Right hindlimb (tissue), 1 donor: ENCODE measurements around the gene KAT6B.
"Not testable (repeated sequence)": the region's sequence is repeated elsewhere in the genome, so short reads cannot be mapped to it uniquely, and the experiment has no call there.

Source experiments
- DNase-seq: peaks from one replicate; pipeline ENCODE4 v3.0.0-alpha.2; 2018

The KAT6B gene

GRCh38 chr10:74863551-74863950 lies 37.2 kb downstream of the KAT6B start:
- no peak for DNase-seq

DNA sequence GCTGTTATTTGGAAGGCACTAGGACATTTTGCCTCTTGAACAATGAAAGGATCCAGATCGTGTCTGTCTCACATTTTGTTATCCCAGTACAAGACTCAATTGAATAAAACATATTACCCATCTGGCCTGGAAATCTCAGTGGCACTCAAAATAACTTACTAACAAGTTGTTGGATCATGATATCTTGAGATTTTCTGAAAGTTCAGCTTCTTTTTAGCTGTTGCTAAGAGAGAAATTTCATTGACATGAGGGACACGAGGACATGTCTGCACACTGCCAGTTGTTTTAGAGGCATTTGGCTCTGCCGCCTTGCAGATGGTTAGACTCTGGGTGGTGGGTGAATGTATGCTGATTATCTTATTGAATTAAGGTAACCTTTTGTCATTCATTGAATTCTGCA lies 41.0 kb downstream of the KAT6B start:
- no peak for DNase-seq

GRCh38 chr10:74868392-74868977 lies 42.1 kb downstream of the KAT6B start:
- DNase-seq: no peak

- DNase-seq: no peak
Measured at GRCh38 chr10:74869635-74870034, 43.2 kb downstream of the KAT6B start.

GRCh38 chr10:74870191-74870590 lies 43.8 kb downstream of the KAT6B start:
- no peak for DNase-seq

GRCh38 chr10:74871595-74872382 lies 45.4 kb downstream of the KAT6B start:
- DNase-seq: no peak

GRCh38 chr10:74873803-74874454 lies 47.5 kb downstream of the KAT6B start:
- no peak for DNase-seq

- no peak for DNase-seq
Measured at GRCh38 chr10:74874649-74875048, 48.2 kb downstream of the KAT6B start.

DNA sequence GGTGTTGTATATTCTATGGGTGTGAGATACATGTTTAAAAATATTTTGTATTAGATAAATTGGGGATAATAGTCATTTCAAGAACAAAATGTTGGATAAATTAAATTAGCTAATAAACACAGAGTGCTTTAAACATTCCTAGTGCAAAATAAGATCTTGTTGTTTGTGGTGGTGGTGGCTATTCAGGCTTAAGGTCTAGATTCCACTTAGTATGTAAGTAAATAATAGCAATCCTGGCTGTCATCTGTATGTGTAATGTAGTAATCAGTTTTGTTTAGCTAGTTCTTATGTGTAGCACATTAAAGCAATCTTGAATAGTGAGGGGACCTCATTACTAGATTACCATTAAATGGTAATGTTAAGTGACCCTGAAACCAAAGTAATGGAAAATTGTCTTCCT lies 48.7 kb downstream of the KAT6B start:
- no peak for DNase-seq

DNA sequence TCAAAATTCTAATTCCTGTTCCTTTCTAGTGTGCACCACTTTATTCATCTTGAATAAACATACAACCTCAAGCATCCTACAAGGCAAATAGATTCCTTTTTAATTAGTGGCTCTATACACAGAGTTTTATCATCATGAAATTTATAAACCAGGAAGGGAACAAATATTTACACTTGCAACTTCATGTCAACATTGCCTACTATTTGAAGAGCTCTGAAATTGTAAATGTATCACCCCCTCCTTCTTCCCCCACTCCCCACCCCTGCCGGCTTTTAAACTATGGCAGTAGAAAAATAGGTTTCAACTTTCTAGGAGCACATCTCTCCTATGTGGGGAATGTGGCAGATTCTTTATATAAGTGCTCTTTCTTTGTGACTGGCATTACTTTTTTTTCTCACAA lies 49.6 kb downstream of the KAT6B start:
- no peak for DNase-seq

- DNase-seq: not testable (repeated sequence)
Measured at GRCh38 chr10:74877054-74877453, 50.7 kb downstream of the KAT6B start.

GRCh38 chr10:74877898-74878297 lies 51.5 kb downstream of the KAT6B start:
- no peak for DNase-seq

GRCh38 chr10:74880041-74880440 lies 53.6 kb downstream of the KAT6B start:
- DNase-seq: no peak

DNA sequence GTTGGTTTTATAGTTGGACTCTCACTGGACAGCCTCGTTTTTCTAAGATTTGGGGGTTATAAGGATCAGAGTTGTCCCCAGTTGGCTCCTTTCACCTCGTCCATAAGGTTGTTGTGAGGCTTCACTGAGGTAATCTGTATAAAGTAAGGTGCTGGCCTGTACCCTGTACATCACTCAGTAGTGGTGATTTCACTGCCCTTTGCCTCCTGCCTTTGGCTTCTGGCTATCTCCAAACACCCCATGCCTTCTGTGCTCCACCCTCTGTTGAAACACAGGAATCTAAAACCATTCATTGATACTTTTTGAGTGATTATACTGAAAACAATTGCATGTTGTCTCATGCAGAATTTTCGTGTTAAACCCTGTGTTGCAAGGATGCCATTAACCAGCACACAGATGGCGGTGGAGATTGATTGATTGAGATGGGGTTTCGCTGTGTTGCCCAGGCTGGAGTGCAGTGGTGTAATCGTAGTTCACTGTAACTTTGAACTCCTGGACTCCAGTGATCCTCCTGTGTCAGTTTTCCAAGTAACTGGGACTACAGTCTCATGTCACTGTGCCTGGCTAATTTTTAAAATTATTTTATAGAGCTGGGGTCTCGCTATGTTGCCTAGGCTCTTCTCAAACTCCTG lies 55.0 kb downstream of the KAT6B start:
- no peak for DNase-seq

DNA sequence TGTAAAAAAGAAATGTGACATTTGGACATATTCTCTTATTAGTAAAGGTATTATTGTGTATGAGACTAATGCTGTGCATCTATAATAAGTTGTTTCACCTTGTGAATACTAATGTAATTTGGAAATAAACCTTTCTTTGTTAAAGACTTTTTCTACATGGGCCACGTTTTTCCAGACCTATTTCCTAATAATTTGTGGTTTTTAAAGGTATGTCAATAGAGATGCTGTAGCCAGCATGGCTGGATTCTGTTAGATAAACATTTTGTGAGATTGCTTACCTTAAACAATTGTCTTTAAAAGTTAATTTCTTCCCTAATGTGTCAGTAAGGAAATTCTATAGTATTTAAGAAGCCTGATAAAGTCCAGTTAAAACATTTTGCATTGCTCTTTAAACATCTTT lies 56.0 kb downstream of the KAT6B start:
- DNase-seq: no peak

DNA sequence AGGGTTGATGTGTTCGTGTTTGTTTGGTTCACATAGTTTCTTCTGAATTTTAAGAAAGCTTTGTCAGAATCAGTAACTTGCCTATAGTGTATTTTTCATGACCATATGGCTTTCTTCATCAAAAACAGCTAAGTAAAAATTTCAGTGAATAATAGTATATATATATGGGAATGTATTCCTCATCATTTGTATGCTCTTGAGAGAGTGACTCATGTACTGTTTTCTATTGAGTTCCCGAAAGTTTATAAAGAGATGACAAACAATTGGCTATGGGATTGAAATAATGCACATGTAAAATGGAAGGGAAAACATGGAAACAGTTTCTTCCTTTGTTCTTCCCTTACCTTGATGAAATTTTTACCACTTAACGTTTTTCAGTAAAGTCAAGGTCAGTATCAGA lies 56.4 kb downstream of the KAT6B start:
- DNase-seq: no peak

- DNase-seq: no peak
Measured at GRCh38 chr10:74883428-74883827, 57.0 kb downstream of the KAT6B start.

DNA sequence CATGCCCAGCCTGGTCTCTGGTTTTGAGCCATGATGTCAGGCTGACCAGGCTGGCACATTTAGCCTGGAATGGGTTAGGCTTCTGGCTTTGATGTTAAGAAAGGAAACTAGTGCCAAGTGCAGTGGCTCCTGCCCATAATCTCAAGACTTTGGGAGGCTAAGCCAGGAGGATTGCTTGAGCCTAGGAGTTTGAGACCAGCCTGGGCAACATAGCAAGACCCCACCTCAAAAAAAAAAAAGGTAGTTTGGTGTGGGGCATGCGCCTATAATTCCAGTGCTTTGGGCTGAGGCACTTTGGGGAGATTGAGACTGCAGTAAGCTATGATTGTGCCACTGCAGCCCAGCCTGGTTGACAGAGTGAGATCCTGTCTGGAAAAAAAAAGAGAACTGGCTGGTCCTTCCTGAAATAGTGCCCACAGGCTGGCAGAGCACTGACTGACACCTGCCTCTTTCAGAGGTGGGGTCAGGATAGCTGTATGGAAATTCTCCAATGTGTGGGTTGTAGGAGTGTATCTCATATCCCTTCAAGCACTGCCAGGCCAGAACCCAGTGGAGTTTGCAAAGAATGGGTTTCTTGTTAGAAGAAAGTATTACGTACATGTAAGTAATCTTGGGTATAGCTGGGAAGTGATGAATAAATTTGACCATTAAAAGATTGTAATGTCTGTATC lies 61.3 kb downstream of the KAT6B start:
- no peak for DNase-seq

GRCh38 chr10:74888962-74889661 lies 62.7 kb downstream of the KAT6B start:
- DNase-seq: no peak

DNA sequence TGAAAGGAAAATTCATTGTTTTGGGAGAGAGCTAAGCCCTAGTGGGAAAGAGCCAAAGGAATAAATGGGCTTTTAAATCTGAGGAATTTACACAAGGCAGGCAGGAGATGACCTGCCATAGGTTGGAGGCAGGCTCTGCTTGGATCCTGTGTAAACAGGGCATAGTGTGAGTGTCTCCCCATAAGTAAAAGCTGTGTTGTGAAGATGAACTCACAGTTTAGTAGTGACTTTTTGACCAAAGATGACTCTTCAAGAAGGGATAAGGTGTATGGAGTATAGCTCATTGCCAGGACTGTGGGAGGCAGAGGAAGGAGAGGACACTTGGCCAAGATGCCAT lies 63.2 kb downstream of the KAT6B start:
- no peak for DNase-seq

- no peak for DNase-seq
Measured at GRCh38 chr10:74890460-74890859, 64.1 kb downstream of the KAT6B start.

GRCh38 chr10:74891053-74891452 lies 64.7 kb downstream of the KAT6B start:
- no peak for DNase-seq

DNA sequence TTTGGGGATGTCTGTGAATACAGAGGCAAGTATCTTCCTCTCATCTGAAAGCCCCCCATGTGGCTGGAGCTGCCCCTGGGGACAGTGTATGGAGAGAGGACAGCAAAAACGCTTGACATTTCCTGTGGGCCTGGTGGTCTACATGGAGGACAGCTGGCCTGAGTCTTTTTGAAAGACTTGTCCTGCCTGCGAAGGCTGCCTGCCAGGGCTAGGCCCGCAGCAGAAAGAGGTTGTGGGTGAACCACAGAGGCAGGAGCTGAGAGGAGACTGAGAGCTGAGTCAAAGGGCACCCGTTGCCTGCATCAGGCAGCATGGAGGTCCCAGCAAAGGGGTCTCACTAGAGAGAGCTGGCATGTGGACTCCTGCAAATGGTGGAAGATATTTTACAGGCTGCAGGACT lies 66.4 kb downstream of the KAT6B start:
- DNase-seq: no peak
